RWPE2 (cell line): ENCODE data around the gene ENPP7.

Experiments
- ATAC-seq: fragments of 200-7000 bp; cut with Tn5 transposase; 3 replicates; pipeline ENCODE4 v1.9.1; 2021; ENCODE audit warnings: low read depth
- DNase-seq: peaks from one replicate; pipeline ENCODE4 v3.0.0-alpha.2; 2020; ENCODE audit warnings: low spot score
- H3K27ac ChIP-seq: fragments of 450-650 bp; 2 replicates; pipeline ENCODE4 v1.5.1; 2017; ENCODE audit warnings: mild to moderate bottlenecking; ENCODE audit not compliant: poor library complexity, severe bottlenecking
- H3K27me3 ChIP-seq: fragments of 250-450 bp; sonication (Bioruptor Pico); 2 replicates; pipeline ENCODE4 v1.5.1; 2021; ENCODE audit warnings: mild to moderate bottlenecking, moderate library complexity; ENCODE audit not compliant: insufficient read depth, poor library complexity, severe bottlenecking
- H3K36me3 ChIP-seq: fragments of 250-450 bp; sonication (Bioruptor Pico); 2 replicates; pipeline ENCODE4 v1.5.1; 2020; ENCODE audit warnings: low read depth, mild to moderate bottlenecking, moderate library complexity
- H3K4me1 ChIP-seq: fragments of 250-450 bp; sonication (Bioruptor Pico); 2 replicates; pipeline ENCODE4 v1.5.1; 2021; ENCODE audit warnings: mild to moderate bottlenecking, moderate library complexity; ENCODE audit not compliant: insufficient read depth, poor library complexity, severe bottlenecking
- H3K4me3 ChIP-seq: fragments of 250-450 bp; sonication (Bioruptor Pico); 2 replicates; pipeline ENCODE4 v1.5.1; 2021; ENCODE audit warnings: mild to moderate bottlenecking, moderate library complexity; ENCODE audit not compliant: severe bottlenecking
- H3K9me3 ChIP-seq: fragments of 250-450 bp; sonication (Bioruptor Pico); 2 replicates; pipeline ENCODE4 v1.5.1; 2021; ENCODE audit warnings: mild to moderate bottlenecking, moderate library complexity; ENCODE audit not compliant: severe bottlenecking
- TF ChIP-seq, protein P1 (sequence below): fragments of 450-650 bp; IDR thresholded peaks from one replicate; pipeline ENCODE4 v1.5.1; 2017; ENCODE audit warnings: mild to moderate bottlenecking, moderate library complexity; ENCODE audit not compliant: poor library complexity, severe bottlenecking

The ENPP7 gene

DNA sequence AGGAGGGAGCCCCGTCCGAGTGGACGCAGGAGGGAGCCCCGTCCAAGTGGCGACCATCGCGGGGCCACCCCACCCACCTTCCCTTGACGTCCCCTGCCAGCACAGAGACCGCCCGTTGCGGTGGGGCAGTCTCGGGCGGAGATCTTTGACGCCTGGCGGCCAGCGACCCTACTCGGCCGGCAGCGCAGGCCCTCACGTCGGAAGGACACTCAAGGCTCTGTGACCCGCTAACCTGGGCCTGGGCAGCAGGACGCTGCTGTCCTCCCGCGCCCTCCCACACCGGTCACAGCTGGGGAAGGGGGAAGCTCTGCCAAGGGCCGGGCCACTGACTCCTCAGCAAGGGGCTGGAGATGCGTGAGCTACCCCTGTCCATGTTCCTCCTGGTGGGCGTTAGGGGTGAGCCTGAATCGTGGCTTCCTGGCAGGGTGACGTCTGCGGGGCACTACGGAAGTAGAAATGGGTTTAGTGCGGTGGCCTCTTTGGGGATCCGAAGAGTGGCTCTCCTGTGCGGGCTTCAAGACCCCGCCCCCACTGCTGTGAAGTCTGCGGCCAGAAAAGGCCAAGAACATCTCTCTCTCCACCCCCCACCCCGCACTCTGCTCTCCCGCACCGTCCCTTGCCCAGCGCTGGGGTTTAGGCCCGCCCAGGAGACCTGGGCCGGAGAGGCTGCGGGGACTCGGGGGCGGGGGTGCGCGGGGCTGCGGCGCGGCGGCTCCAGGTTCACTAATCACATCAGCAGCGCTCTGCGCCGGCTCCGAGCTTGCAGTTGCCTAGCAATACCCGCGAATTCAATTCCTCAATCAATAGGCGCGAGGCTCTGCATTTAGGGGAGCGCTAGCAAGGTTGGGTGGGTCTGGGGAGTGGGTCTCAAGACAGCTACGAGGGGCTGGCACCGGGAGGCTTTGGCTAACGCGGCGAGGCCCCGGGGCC lies 60.3 kb downstream of the ENPP7 start:
- no peaks in the 10 kb centered on the region for H3K9me3 ChIP-seq
- peaks cover 62% of the 10 kb centered on the region for H3K27me3 ChIP-seq
- no peak for ATAC-seq
- DNase-seq, result no peak
- H3K27ac ChIP-seq, result no peak overlapping the region
- TF ChIP-seq, protein P1, sequence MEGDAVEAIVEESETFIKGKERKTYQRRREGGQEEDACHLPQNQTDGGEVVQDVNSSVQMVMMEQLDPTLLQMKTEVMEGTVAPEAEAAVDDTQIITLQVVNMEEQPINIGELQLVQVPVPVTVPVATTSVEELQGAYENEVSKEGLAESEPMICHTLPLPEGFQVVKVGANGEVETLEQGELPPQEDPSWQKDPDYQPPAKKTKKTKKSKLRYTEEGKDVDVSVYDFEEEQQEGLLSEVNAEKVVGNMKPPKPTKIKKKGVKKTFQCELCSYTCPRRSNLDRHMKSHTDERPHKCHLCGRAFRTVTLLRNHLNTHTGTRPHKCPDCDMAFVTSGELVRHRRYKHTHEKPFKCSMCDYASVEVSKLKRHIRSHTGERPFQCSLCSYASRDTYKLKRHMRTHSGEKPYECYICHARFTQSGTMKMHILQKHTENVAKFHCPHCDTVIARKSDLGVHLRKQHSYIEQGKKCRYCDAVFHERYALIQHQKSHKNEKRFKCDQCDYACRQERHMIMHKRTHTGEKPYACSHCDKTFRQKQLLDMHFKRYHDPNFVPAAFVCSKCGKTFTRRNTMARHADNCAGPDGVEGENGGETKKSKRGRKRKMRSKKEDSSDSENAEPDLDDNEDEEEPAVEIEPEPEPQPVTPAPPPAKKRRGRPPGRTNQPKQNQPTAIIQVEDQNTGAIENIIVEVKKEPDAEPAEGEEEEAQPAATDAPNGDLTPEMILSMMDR, result no peak
- H3K4me3 ChIP-seq, result no peak overlapping the region
- H3K4me1 ChIP-seq, result peaks cover 4% of the 10 kb centered on the region
- 0 out of 2 replicates have a peak, but pooled peaks cover 4% of the 10 kb centered on the region for H3K36me3 ChIP-seq

GRCh38 chr17:79791735-79792161 lies 61.0 kb downstream of the ENPP7 start:
- ATAC-seq (no peak), DNase-seq (no peak)
- H3K9me3 ChIP-seq, result no peaks in the 10 kb centered on the region
- H3K27me3 ChIP-seq, result peaks cover 62% of the 10 kb centered on the region
- TF ChIP-seq, protein P1, result no peak
- H3K4me1 ChIP-seq, result peaks cover 4% of the 10 kb centered on the region
- no peak overlapping the region for H3K27ac ChIP-seq
- H3K36me3 ChIP-seq, result 0 out of 2 replicates have a peak, but pooled peaks cover 4% of the 10 kb centered on the region
- H3K4me3 ChIP-seq, result no peak overlapping the region
